Endometrial microvascular endothelial cells (primary cell): Measurements from ENCODE around the gene MAP3K5. TPM values are rescaled to one million over a fixed set of nuclear protein-coding genes. Genes with fewer than 3 reads are reported as not detected.

Experiments
- in situ Hi-C: cut with HindIII; loops from 2 replicates; pipeline ENCODE4 v1.10.0; 2017; ENCODE audit warnings: low sequenced_read_pairs, low pct_unique_long_range_greater_than_20kb; ENCODE audit errors: inconsistent ontology term
- total RNA-seq: library from RNA; depleted of rRNA; stranded (reverse); fragments of >200 nt; gene quantifications from one replicate; pipeline ENCODE4 v1.2.3, GENCODE V29; 2015; ENCODE audit errors: inconsistent ontology term

MAP3K5 gene
- total RNA-seq, 1 donor from 2014 or later, result 9.3 TPM

- in situ Hi-C loops, result no loop called here
Observed at GRCh38 chr6:136544326-136544725, 248.0 kb downstream of the MAP3K5 start.

- in situ Hi-C loops, result no loop called here
Observed at GRCh38 chr6:136541395-136541794, 250.9 kb downstream of the MAP3K5 start.

GRCh38 chr6:136539967-136540652 lies 252.2 kb downstream of the MAP3K5 start:
- in situ Hi-C loops, result no loop called here

GRCh38 chr6:136538836-136539235 lies 253.4 kb downstream of the MAP3K5 start:
- in situ Hi-C loops, result no loop called here

GRCh38 chr6:136535880-136536650 lies 256.2 kb downstream of the MAP3K5 start:
- in situ Hi-C loops, result no loop called here

- in situ Hi-C loops, result no loop called here
Observed at GRCh38 chr6:136535017-136535765, 257.1 kb downstream of the MAP3K5 start.

- in situ Hi-C loops, result no loop called here
Observed at GRCh38 chr6:136534268-136534667, 258.0 kb downstream of the MAP3K5 start.

GRCh38 chr6:136533487-136533886 lies 258.8 kb downstream of the MAP3K5 start:
- in situ Hi-C loops, result no loop called here

GRCh38 chr6:136532030-136532429 lies 260.2 kb downstream of the MAP3K5 start:
- in situ Hi-C loops, result no loop called here

GRCh38 chr6:136529710-136530109 lies 262.6 kb downstream of the MAP3K5 start:
- in situ Hi-C loops, result no loop called here

GRCh38 chr6:136528477-136528876 lies 263.8 kb downstream of the MAP3K5 start:
- in situ Hi-C loops, result no loop called here

GRCh38 chr6:136527831-136528230 lies 264.4 kb downstream of the MAP3K5 start:
- in situ Hi-C loops, result no loop called here

GRCh38 chr6:136526937-136527336 lies 265.3 kb downstream of the MAP3K5 start:
- in situ Hi-C loops, result no loop called here

GRCh38 chr6:136526196-136526930 lies 265.9 kb downstream of the MAP3K5 start:
- in situ Hi-C loops, result no loop called here

- in situ Hi-C loops, result no loop called here
Observed at GRCh38 chr6:136525586-136526195, 266.6 kb downstream of the MAP3K5 start.

GRCh38 chr6:136524936-136525413 lies 267.3 kb downstream of the MAP3K5 start:
- in situ Hi-C loops, result no loop called here

- in situ Hi-C loops, result no loop called here
Observed at GRCh38 chr6:136524339-136524935, 267.8 kb downstream of the MAP3K5 start.

- in situ Hi-C loops, result no loop called here
Observed at GRCh38 chr6:136523196-136523595, 269.1 kb downstream of the MAP3K5 start.
